Lower lobe of right lung (tissue), 2 donors: Measurements from ENCODE around the gene LILRA5. TPM values are rescaled to one million over a fixed set of nuclear protein-coding genes. Genes with fewer than 3 reads are reported as not detected.

Experiments
- ATAC-seq, 2 donors: fragments of 200-7000 bp; cut with Tn5 transposase; one replicate each; pipeline ENCODE4 v1.9.1; 2020 to 2022; ENCODE audit warnings: mild to moderate bottlenecking in 2 of 2, moderate library complexity in 2 of 2
- DNase-seq: peaks from one replicate; pipeline ENCODE4 v3.0.0-alpha.2; 2020
- H3K27ac ChIP-seq: fragments of 200-600 bp; one replicate; pipeline ENCODE4 v1.8.0; 2022
- H3K27me3 ChIP-seq: fragments of 200-600 bp; one replicate; pipeline ENCODE4 v1.8.0; 2022; ENCODE audit warnings: low read depth
- H3K36me3 ChIP-seq: fragments of 200-600 bp; one replicate; pipeline ENCODE4 v1.8.0; 2022; ENCODE audit warnings: mild to moderate bottlenecking
- H3K4me1 ChIP-seq: fragments of 200-600 bp; one replicate; pipeline ENCODE4 v1.8.0; 2022
- H3K4me3 ChIP-seq: fragments of 200-600 bp; one replicate; pipeline ENCODE4 v1.8.0; 2022; ENCODE audit warnings: mild to moderate bottlenecking
- H3K9me3 ChIP-seq: fragments of 200-600 bp; one replicate; pipeline ENCODE4 v1.8.0; 2022
- intact Hi-C: fragments of 100-400 bp; cut with DNase I; formaldehyde crosslinking; loops from one replicate; pipeline ENCODE4 v1.11.0; 2022
- total RNA-seq: library from RNA; stranded (reverse); fragmentation: NEBNext Ultra II Directional; extraction: Animal tissue kit (Norgen Biotek cat#: 25700); gene quantifications from one replicate; pipeline ENCODE4 v1.2.1, GENCODE V29; 2021
- TF ChIP-seq, protein P1 (sequence below): fragments of 200-600 bp; IDR thresholded peaks from one replicate; pipeline ENCODE4 v1.8.0; 2022; ENCODE audit warnings: antibody characterized with exemption, mild to moderate bottlenecking
- donor health status: DM: no; HTN: yes; CAD: no; lungs with severe emphysema.

Gene LILRA5
- total RNA-seq, 1 donor from 2014 or later, result 21.9 TPM

DNA sequence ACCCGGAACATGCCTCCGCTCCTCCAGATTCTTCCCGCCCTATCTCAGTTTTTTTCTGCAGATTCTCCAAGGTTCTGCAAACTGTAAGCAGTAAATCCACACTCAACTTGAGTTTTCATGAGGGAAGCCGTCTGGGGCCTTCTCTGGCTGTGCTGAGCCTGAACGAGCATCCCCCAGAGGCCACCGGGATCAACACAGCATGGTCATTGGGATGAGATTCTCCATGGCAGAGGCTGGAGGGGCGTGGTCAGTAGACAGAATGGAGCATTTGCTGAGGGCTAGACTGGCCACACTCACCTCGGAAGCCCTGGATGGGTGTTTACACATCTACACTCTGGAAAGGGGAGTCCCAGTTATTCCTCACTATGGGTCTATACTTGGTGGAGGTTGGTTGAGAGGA is 28.3 kb upstream of the LILRA5 start:
- Histone ChIP-seq H3K27me3 (peaks cover 4% of the 10 kb centered on the region), H3K4me1 (no peaks in the 10 kb centered on the region), H3K9me3 (no peaks in the 10 kb centered on the region), H3K36me3 (no peaks in the 10 kb centered on the region), H3K4me3 (no peak overlapping the region), H3K27ac (no peak overlapping the region)
- TF ChIP-seq, protein P1, sequence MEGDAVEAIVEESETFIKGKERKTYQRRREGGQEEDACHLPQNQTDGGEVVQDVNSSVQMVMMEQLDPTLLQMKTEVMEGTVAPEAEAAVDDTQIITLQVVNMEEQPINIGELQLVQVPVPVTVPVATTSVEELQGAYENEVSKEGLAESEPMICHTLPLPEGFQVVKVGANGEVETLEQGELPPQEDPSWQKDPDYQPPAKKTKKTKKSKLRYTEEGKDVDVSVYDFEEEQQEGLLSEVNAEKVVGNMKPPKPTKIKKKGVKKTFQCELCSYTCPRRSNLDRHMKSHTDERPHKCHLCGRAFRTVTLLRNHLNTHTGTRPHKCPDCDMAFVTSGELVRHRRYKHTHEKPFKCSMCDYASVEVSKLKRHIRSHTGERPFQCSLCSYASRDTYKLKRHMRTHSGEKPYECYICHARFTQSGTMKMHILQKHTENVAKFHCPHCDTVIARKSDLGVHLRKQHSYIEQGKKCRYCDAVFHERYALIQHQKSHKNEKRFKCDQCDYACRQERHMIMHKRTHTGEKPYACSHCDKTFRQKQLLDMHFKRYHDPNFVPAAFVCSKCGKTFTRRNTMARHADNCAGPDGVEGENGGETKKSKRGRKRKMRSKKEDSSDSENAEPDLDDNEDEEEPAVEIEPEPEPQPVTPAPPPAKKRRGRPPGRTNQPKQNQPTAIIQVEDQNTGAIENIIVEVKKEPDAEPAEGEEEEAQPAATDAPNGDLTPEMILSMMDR, result no peak
- DNase-seq (no peak), ATAC-seq (no peak)
- intact Hi-C loops, result no loop called here

DNA sequence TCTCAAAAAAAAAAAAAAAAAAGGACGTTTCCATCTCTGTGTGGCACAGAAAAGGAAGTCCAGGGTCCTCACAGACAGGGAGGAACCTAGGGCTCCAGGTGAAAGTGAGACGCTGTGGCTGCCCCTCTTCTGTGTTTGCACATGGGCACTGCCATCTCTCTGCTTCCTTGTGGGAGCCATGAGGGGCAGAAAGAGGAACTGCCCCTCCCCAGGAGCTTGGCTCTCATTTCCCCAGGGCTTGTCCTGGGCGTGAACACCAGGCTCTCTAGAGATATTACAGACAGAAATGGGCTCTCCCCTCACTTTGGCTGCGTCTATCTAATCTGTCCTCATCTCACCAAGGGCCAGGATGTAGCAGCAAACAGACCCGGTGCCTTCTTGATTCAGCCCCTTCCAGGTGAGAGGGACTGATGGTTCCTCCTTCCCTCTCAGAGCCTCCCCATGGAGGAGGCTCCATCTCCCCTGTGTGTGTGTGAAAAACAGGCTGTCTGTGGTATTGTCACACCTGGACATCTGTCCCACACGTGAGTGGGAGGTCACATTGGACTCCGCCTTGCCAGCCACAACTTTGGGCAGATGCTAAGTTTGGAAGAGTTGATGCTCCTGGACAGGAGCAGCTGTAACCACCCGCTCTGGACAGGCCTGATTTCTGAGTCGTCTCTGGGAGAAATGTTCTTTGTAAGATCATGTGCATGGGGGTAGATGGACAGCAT is 26.8 kb upstream of the LILRA5 start:
- no peaks in the 10 kb centered on the region for H3K36me3 ChIP-seq
- no peaks in the 10 kb centered on the region for H3K4me1 ChIP-seq
- peaks cover 4% of the 10 kb centered on the region for H3K27me3 ChIP-seq
- intact Hi-C loops, result no loop called here
- TF ChIP-seq, protein P1, result no peak
- H3K4me3 ChIP-seq, result no peak overlapping the region
- DNase-seq, result no peak
- peak; percentile 64 for ATAC-seq
- no peaks in the 10 kb centered on the region for H3K9me3 ChIP-seq
- H3K27ac ChIP-seq, result no peak overlapping the region

DNA sequence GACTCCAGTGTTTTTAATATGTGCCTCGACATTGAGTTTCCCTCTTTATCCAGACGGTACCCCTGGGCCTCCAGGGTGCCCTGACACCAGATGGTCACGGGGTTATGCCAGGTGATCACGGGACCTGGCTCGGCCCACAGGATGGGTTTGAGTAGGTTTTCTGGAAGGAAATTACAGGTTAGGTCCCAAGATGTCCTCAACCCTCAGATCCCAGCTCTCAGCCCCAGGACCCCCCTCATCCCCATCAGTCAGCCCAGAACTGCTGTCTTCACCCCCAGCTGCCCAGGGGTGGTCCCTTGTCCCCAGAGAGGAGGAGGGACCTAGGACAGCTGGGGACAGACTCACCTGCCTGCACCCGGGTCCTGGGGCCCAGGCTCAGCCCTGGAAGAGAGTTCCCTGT is 25.6 kb upstream of the LILRA5 start:
- H3K27ac ChIP-seq, result no peak overlapping the region
- intact Hi-C loops, result no loop called here
- ATAC-seq (no peak), DNase-seq (no peak)
- peaks cover 4% of the 10 kb centered on the region for H3K27me3 ChIP-seq
- H3K36me3 ChIP-seq, result no peaks in the 10 kb centered on the region
- TF ChIP-seq, protein P1, result no peak
- no peaks in the 10 kb centered on the region for H3K9me3 ChIP-seq
- no peaks in the 10 kb centered on the region for H3K4me1 ChIP-seq
- no peak overlapping the region for H3K4me3 ChIP-seq

DNA sequence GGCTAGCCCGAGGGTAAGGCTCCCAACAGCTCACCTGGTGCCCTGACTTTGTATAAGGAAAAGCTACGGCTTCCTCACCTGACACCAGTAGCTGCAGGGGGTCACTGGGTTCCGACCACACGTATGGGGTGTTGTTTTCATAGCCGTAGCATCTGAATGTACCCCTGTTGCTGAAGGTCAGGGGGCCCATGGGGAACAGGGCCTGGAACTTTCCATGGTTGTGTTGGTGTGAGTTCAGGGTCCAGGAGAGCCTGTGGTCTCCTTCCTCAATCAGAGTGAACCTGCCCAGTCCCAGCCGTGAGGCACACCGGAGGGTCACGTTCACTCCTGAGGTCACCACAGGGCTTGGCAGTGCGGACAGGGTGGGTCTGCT is 24.9 kb upstream of the LILRA5 start:
- intact Hi-C loops, result no loop called here
- DNase-seq (no peak), ATAC-seq (no peak)
- Histone ChIP-seq H3K4me3 (no peak overlapping the region), H3K4me1 (no peaks in the 10 kb centered on the region), H3K36me3 (no peaks in the 10 kb centered on the region), H3K27ac (no peak overlapping the region), H3K9me3 (no peaks in the 10 kb centered on the region), H3K27me3 (peaks cover 4% of the 10 kb centered on the region)
- TF ChIP-seq, protein P1, result no peak

DNA sequence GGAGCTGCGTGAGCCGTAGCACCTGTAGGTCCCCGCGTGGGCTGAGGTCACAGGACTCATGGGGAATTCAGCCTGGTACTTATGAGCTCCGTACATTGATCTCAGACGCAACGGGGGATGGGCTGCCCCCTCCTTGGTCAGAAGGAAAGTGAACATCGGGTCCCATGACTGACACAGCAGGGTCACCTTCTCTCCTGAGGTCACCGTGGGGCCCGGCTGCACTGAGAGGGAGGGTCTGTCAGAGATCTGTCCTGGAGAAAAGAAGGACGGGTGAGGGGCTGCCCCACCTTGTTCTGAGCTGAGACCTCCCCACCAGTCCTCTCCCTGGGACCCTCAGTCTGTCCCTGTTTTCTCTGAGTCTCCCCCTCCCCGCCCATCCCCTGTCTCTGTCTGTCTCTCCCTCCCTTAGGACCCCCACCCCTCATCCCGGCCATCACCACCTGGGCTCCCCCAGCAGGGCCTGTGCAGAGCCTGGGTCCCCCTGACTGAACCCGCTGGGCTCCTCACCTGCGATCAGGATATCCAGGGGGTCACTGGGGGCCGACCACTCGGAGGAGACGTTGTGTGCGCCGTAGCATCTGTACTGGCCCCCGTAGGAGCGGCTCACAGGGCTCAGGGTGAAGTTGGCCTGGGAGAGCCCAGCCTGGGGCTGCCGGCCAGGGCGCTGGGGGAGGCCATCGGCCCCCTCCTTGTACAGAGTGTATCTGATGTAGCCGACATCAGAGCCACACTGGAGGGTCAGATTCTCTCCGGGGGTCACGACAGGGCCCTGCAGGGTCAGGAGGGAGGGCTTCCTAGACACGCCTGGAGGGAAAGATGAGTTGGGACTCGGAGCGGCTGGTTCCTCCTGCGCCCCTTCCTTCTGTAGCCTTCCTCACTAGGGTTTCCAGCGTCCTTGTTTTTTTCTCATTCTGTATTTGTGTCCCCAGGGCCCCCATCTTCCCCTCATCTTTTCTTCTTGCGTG is 24.2 kb upstream of the LILRA5 start:
- no peak overlapping the region for H3K27ac ChIP-seq
- TF ChIP-seq, protein P1, result no peak
- no peak overlapping the region for H3K4me3 ChIP-seq
- H3K9me3 ChIP-seq, result no peaks in the 10 kb centered on the region
- no peaks in the 10 kb centered on the region for H3K27me3 ChIP-seq
- DNase-seq (no peak), ATAC-seq (no peak)
- no peaks in the 10 kb centered on the region for H3K36me3 ChIP-seq
- intact Hi-C loops, result no loop called here
- H3K4me1 ChIP-seq, result no peaks in the 10 kb centered on the region
